GM21381 (cell line): ENCODE measurements around the gene ECE2.
A peak's percentile ranks its signal among the peaks of the same experiment; 100 is the strongest.

Experiments used
- ATAC-seq: cut with Tn5 transposase; IDR thresholded peaks from one replicate; pipeline ENCODE4 v1.9.1; 2021; ENCODE audit warnings: mild to moderate bottlenecking, moderate library complexity; ENCODE audit not compliant: unreplicated experiment

The ECE2 gene

GRCh38 chr3:184275961-184276910 is at the start of gene ECE2:
TSS of gene ECE2 (plus strand) at chr3:184276022. CDS start at chr3:184276154, 132 bp downstream.
- ATAC-seq, result no peak

GRCh38 chr3:184227481-184227935 is 48.3 kb upstream of the ECE2 start:
- ATAC-seq, result no peak

- ATAC-seq, result no peak
Observed at GRCh38 chr3:184228376-184229137, 47.3 kb upstream of the ECE2 start.

- peak; percentile 71 for ATAC-seq
Observed at GRCh38 chr3:184229394-184230080, 46.3 kb upstream of the ECE2 start, which contains the start of gene VWA5B2. TSS of gene VWA5B2 (plus strand) at chr3:184229585. CDS start at chr3:184230529, 944 bp downstream.

GRCh38 chr3:184230081-184230602 is 45.7 kb upstream of the ECE2 start:
- peak; percentile 8 for ATAC-seq

GRCh38 chr3:184230603-184231528 is 45.0 kb upstream of the ECE2 start:
- no peak for ATAC-seq

GRCh38 chr3:184231671-184232070 is 44.2 kb upstream of the ECE2 start:
- ATAC-seq, result no peak

GRCh38 chr3:184233127-184233843 is 42.5 kb upstream of the ECE2 start:
- no peak for ATAC-seq

- ATAC-seq, result no peak
Observed at GRCh38 chr3:184234224-184234623, 41.6 kb upstream of the ECE2 start.

GRCh38 chr3:184234671-184235380 is 41.0 kb upstream of the ECE2 start:
- ATAC-seq, result no peak

GRCh38 chr3:184235381-184236032 is 40.3 kb upstream of the ECE2 start:
- ATAC-seq, result no peak

GRCh38 chr3:184236033-184236410 is 39.8 kb upstream of the ECE2 start:
- ATAC-seq, result no peak

GRCh38 chr3:184236636-184237035 is 39.2 kb upstream of the ECE2 start:
- ATAC-seq, result no peak

GRCh38 chr3:184237211-184237610 is 38.6 kb upstream of the ECE2 start:
- ATAC-seq, result no peak

- no peak for ATAC-seq
Observed at GRCh38 chr3:184237807-184238206, 38.0 kb upstream of the ECE2 start.

GRCh38 chr3:184238246-184238818 is 37.5 kb upstream of the ECE2 start:
- no peak for ATAC-seq

- ATAC-seq, result no peak
Observed at GRCh38 chr3:184239221-184239620, 36.6 kb upstream of the ECE2 start.

- no peak for ATAC-seq
Observed at GRCh38 chr3:184239708-184240107, 36.1 kb upstream of the ECE2 start.
